Liver (tissue), 3 donors: Measurements from ENCODE around the gene SBNO1.
A peak's percentile ranks its signal among the peaks of the same experiment; 100 is the strongest.

Source experiments
- ATF3 ChIP-seq: IDR thresholded peaks from 2 replicates; pipeline ENCODE4 v1.6.1; 2016; ENCODE audit warnings: antibody characterized with exemption
- CTCF ChIP-seq: fragments of 150-350 bp; IDR thresholded peaks from 2 replicates; pipeline ENCODE4 v1.5.1; 2017; ENCODE audit warnings: improper control_type of control experiment, low read depth, low read length; ENCODE audit not compliant: missing input control
- MAX ChIP-seq: IDR thresholded peaks from 2 replicates; pipeline ENCODE4 v1.6.1; 2016; ENCODE audit warnings: antibody characterized with exemption
- NR2F2 ChIP-seq: IDR thresholded peaks from 2 replicates; pipeline ENCODE4 v1.6.1; 2016; ENCODE audit warnings: antibody characterized with exemption
- RAD21 ChIP-seq, 2 donors: IDR thresholded peaks; 2 replicates each; pipeline ENCODE4 v1.6.1; 2016; ENCODE audit warnings: antibody characterized with exemption in 2 of 2, mild to moderate bottlenecking in 2 of 2
- REST ChIP-seq: IDR thresholded peaks from 2 replicates; pipeline ENCODE4 v1.6.1; 2016; ENCODE audit warnings: antibody characterized with exemption, mild to moderate bottlenecking
- YY1 ChIP-seq: IDR thresholded peaks from 2 replicates; pipeline ENCODE4 v1.6.1; 2016; ENCODE audit warnings: antibody characterized with exemption, mild to moderate bottlenecking
- donor health status: healthy.
- donor health status: healthy.

- TF ChIP-seq ATF3 (no peak), YY1 (peak; percentile 62), CTCF (no peak), NR2F2 (peak; percentile 65), MAX (peak; percentile 48), REST (no peak), RAD21 (IDR thresholded peaks at IDR 0.05) (peak; percentile 29 to 50)
These were observed 20.6 kb downstream of the SBNO1 start for GRCh38 chr12:123344086-123344485.
